ENCODE results near the gene PET117. TPM values are rescaled to one million over a fixed set of nuclear protein-coding genes. Genes with fewer than 3 reads are reported as not detected.

The PET117 gene
- polyA plus RNA-seq, 1 experiment = 3.9 TPM

DNA sequence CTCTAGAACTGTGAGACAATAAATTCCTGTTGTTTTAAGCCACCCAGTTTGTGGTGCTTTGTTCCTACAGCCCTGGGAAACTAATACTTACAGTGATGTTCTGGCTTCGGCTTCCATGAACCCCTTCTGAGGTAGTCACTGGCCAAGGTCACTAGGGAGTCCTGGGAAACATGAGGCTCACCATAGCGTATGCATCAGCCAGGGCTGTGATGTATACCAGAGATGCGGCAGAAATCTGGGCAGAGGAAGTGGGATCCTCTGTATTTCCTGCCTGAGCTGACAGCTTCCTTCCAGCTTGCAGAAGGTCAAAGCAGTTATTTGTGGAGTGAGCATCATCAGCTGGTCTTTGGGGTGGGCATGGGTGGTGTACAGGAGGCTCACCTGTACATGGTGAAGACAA is 27.9 kb downstream of the PET117 start:
- no peaks in the 10 kb centered on the region for H3K27me3 ChIP-seq (ENCODE audit: control insufficient read depth, insufficient read depth, low read length)
- ChIA-PET CTCF (no interaction called here), POLR2A (no interaction called here)
- TF ChIP-seq, protein P1, sequence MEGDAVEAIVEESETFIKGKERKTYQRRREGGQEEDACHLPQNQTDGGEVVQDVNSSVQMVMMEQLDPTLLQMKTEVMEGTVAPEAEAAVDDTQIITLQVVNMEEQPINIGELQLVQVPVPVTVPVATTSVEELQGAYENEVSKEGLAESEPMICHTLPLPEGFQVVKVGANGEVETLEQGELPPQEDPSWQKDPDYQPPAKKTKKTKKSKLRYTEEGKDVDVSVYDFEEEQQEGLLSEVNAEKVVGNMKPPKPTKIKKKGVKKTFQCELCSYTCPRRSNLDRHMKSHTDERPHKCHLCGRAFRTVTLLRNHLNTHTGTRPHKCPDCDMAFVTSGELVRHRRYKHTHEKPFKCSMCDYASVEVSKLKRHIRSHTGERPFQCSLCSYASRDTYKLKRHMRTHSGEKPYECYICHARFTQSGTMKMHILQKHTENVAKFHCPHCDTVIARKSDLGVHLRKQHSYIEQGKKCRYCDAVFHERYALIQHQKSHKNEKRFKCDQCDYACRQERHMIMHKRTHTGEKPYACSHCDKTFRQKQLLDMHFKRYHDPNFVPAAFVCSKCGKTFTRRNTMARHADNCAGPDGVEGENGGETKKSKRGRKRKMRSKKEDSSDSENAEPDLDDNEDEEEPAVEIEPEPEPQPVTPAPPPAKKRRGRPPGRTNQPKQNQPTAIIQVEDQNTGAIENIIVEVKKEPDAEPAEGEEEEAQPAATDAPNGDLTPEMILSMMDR (IDR thresholded peaks at IDR 0.05; ENCODE audit: insufficient read depth, low read depth, low read length) = no peak
- DNase-seq (ENCODE audit: low read depth) = no peak
- H3K36me3 ChIP-seq (ENCODE audit: control insufficient read depth, insufficient read depth, low read length) = peaks cover 9% of the 10 kb centered on the region
- no peak overlapping the region for H3K4me3 ChIP-seq (ENCODE audit: low read depth, low read length)

DNA sequence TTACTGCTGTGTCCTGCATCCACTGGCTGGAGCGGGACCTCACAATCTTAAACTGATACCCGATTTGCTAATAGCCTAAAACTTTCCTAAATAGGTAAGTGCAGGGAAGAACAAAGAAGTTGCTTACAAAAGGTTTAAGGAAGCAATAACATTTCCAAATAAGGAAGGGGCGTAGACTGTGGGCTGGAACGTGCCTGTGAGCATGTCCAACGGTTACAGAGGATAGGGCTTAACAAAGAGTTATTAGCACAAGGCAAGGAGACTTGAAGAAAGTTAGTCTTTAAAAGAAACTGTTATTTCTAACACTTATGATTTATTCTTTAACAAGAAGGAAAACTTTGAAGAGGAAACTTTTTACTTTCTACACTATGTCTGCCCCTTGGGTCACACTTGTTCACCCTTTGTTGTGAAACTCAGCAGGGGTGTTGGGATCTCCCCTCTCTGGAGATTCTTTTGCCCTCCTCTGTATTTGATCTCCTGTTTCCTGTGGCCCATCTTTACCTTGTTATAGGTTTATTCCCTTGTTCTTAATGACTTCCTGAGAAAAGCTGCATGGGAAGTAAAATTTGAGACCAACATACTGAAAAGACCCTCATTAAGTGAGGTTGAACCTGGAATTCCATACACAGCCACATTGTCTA is 28.7 kb downstream of the PET117 start:
- no peaks in the 10 kb centered on the region for H3K27me3 ChIP-seq (ENCODE audit: control insufficient read depth, insufficient read depth, low read length)
- TF ChIP-seq, protein P1 (IDR thresholded peaks at IDR 0.05; ENCODE audit: insufficient read depth, low read depth, low read length) = no peak
- DNase-seq (ENCODE audit: low read depth) = no peak
- H3K36me3 ChIP-seq (ENCODE audit: control insufficient read depth, insufficient read depth, low read length) = peaks cover 9% of the 10 kb centered on the region
- POLR2A ChIA-PET = no interaction called here
- CTCF ChIA-PET = interaction anchor here (0.7 kb wide), 1 partner anchor 20 kb away, joined by 3 read pairs; no protein-coding TSS in a partner anchor
- no peak overlapping the region for H3K4me3 ChIP-seq (ENCODE audit: low read depth, low read length)

DNA sequence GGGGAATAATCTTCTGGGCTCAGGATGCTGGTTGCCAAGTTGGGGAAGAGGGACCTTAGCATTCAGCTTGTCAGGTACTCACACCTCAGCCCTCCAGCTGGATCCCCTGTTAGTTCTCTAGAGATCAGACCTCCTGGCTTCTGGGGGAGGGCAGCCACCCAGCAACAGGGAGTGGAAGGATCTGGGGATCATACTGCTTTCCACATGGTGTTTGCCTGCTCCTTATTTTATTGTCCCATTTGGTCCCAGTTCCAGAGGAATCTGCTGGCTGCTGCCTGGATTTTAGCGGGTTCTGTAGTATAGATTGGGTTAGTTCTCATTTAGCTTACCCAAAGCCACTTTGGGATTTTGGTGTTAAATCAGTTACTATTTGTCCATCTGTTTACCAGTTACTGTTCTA is 29.3 kb downstream of the PET117 start:
- TF ChIP-seq, protein P1 (IDR thresholded peaks at IDR 0.05; ENCODE audit: insufficient read depth, low read depth, low read length) = no peak
- CTCF ChIA-PET = interaction anchor here (0.7 kb wide), 1 partner anchor 19 kb away, joined by 3 read pairs; no protein-coding TSS in a partner anchor

DNA sequence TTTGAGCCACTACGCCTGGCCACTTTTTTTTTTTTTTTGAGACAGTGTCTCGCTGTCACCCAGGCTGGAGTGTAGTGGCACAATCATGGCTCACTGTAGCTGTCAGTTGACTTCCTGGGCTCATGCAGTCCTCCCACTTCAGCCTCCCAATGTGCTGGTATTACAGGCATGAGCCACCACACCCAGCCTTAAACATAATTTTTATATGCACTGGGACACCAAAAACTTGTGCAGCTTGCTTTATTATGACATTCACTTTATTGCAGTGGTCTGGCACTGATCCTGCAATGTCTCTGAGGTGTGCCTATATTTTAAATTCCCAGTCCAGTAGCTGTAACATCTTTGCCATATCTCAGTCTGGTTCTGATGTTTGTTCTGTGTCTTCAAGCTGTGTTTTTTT is 34.7 kb downstream of the PET117 start:
- ChIA-PET CTCF (interaction anchor here (0.7 kb wide), 1 partner anchor 10 kb away, joined by 3 read pairs; no protein-coding TSS in a partner anchor), POLR2A (no interaction called here)
- H3K4me3 ChIP-seq (ENCODE audit: low read depth, low read length) = no peak overlapping the region
- H3K36me3 ChIP-seq (ENCODE audit: control insufficient read depth, insufficient read depth, low read length) = peaks cover 1% of the 10 kb centered on the region; the same call in 1 of the 2 replicates
- TF ChIP-seq, protein P1 (IDR thresholded peaks at IDR 0.05; ENCODE audit: insufficient read depth, low read depth, low read length) = no peak
- no peaks in the 10 kb centered on the region for H3K27me3 ChIP-seq (ENCODE audit: control insufficient read depth, insufficient read depth, low read length)
- no peak for DNase-seq (ENCODE audit: low read depth)

More for the DNA sequence above, 29.3 kb downstream of the PET117 start:
- DNase-seq (ENCODE audit: low read depth) = no peak
- H3K36me3 ChIP-seq (ENCODE audit: control insufficient read depth, insufficient read depth, low read length) = peaks cover 6% of the 10 kb centered on the region
- H3K4me3 ChIP-seq (ENCODE audit: low read depth, low read length) = no peak overlapping the region
- no peaks in the 10 kb centered on the region for H3K27me3 ChIP-seq (ENCODE audit: control insufficient read depth, insufficient read depth, low read length)
- POLR2A ChIA-PET = no interaction called here

DNA sequence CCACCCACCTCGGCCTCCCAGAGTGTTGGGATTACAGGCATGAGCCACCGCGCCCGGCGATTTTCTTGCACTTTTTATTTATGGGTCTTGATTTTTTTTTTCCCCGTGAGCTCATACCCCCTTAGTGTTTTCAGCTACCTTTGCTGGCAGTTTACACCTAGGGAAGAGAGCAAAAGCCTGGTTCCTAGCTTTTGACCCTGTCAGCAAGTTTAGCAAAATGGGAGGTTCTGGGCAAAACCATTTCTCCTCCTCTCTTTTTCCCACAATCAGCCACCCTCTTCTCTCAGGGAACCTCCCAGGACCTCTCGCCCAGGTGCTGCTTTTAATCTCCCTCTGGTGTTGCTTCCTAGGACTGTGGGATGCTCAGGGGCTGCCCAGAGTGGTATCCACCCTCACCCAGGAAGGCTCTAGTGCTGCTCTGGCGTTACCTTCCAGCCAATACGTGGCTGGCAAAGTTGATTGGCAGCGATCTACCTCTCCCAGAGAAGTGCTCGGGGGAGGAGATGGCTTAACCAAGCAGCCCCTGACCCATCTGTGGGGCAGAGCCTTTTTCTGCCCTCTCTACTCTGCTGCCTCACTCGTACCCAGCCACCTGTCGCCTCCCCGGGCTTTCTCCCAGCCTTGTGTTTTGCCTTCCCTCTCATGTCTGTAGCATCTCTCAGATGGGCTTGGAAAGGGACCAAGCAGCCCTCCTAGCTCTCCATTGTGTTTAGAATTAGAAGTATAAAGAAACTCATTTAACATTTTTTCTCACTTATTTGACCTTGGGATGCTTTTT is 37.4 kb downstream of the PET117 start:
- TF ChIP-seq, protein P1 (IDR thresholded peaks at IDR 0.05; ENCODE audit: insufficient read depth, low read depth, low read length) = no peak
- DNase-seq (ENCODE audit: low read depth) = no peak
- CTCF ChIA-PET = no interaction called here
- Histone ChIP-seq H3K27me3 (ENCODE audit: control insufficient read depth, insufficient read depth, low read length) (no peaks in the 10 kb centered on the region), H3K36me3 (ENCODE audit: control insufficient read depth, insufficient read depth, low read length) (peaks cover 1% of the 10 kb centered on the region; the same call in 1 of the 2 replicates), H3K4me3 (ENCODE audit: low read depth, low read length) (no peak overlapping the region)
- POLR2A ChIA-PET = interaction anchor here (0.6 to 0.7 kb wide), 2 partner anchors 14 to 605 kb away, joined by 6 to 15 read pairs; partner anchors contain the start of gene DSTN
